Right hindlimb (tissue), 1 donor: Measurements from ENCODE around the gene KIRREL3.

Source experiments
- DNase-seq: peaks from one replicate; pipeline ENCODE4 v3.0.0-alpha.2; 2018

Gene KIRREL3

GRCh38 chr11:126658306-126659056, 342.1 kb downstream of the KIRREL3 start:
- no peak for DNase-seq

DNA sequence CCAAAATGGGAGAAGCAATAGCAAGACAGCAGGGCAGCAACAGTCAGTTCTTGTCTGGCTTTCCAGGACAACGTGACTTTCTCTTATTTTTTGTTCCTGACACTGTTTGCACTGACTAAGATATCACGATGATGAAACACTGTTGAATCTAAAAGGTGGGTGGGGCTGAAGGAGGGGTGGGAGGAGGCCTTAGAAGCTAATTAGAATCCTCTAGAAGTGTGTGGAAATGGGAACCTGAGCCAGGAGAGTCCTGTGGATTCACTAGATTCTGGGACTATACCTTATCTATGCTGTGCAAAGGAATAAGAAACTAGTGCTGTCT, 344.8 kb downstream of the KIRREL3 start:
- DNase-seq: no peak

GRCh38 chr11:126654886-126655806, 345.4 kb downstream of the KIRREL3 start:
- DNase-seq: no peak

GRCh38 chr11:126653040-126653439, 347.5 kb downstream of the KIRREL3 start:
- no peak for DNase-seq

GRCh38 chr11:126647735-126648134, 352.8 kb downstream of the KIRREL3 start:
- DNase-seq: no peak

DNA sequence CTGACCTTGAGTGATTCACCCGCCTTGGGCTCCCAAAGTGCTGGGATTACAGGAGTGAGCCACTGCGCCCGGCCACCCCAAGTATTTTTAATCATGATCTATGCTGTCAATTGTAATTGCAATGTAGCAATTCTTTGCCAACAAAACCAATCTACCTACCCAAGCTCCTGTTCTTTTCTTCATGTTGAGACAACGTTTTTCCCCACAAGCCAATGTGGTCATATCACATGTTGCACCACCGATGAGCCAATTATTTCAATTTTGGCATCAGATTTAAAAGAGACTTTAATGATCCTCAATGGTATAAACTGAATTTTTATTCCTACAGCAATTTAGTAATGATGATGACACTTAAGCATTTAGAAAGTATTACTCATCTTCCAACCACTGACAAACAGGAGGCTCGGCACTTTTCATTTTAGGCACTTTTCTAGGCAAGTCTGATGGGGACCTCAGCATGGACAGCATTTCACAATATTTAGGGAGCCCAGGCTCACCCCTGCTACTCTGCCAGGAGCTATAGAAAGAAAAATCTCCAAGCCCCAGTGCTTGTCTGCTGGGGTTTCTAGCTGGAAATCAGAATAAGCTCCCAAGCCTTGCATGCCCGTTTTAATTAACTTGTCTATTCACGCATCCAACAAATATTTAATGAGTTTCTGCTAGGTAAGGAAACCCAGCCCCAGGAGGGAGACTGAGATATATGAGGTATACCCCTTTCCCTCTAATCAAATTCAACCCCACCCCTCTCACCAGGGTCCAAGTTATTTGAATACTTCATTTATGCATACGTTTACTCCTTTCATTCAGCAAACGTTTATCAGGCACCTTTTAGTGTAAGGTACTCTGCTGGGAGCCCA, 353.6 kb downstream of the KIRREL3 start:
- no peak for DNase-seq

GRCh38 chr11:126645186-126645585, 355.4 kb downstream of the KIRREL3 start:
- DNase-seq: no peak

- no peak for DNase-seq
Observed at GRCh38 chr11:126640186-126640585, 360.4 kb downstream of the KIRREL3 start.

- DNase-seq: no peak
Observed at GRCh38 chr11:126639692-126640091, 360.9 kb downstream of the KIRREL3 start.

DNA sequence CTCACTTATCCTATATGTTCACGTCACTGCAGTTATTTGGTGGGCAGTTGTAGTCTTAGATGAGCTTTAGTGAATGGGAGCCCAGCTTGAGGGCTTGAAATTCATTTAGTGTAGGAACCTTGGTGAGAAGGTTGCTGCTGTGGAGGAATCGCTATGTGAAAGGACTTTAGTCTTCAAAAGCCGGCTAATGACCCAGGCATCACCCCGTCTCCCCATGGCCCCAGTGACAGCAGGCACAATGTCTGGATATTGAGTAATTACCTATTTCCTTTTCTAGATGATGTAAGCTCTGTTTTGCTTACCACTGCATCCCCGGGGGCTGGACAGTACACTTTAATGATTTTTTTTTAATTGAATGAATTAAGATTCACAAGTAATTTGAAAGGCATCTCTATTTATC, 361.9 kb downstream of the KIRREL3 start:
- no peak for DNase-seq

GRCh38 chr11:126637795-126638175, 362.8 kb downstream of the KIRREL3 start:
- DNase-seq: no peak

GRCh38 chr11:126636911-126637794, 363.4 kb downstream of the KIRREL3 start:
- no peak for DNase-seq

GRCh38 chr11:126635511-126635910, 365.1 kb downstream of the KIRREL3 start:
- no peak for DNase-seq

- no peak for DNase-seq
Observed at GRCh38 chr11:126634963-126635362, 365.6 kb downstream of the KIRREL3 start.

GRCh38 chr11:126633330-126633729, 367.2 kb downstream of the KIRREL3 start:
- no peak for DNase-seq

DNA sequence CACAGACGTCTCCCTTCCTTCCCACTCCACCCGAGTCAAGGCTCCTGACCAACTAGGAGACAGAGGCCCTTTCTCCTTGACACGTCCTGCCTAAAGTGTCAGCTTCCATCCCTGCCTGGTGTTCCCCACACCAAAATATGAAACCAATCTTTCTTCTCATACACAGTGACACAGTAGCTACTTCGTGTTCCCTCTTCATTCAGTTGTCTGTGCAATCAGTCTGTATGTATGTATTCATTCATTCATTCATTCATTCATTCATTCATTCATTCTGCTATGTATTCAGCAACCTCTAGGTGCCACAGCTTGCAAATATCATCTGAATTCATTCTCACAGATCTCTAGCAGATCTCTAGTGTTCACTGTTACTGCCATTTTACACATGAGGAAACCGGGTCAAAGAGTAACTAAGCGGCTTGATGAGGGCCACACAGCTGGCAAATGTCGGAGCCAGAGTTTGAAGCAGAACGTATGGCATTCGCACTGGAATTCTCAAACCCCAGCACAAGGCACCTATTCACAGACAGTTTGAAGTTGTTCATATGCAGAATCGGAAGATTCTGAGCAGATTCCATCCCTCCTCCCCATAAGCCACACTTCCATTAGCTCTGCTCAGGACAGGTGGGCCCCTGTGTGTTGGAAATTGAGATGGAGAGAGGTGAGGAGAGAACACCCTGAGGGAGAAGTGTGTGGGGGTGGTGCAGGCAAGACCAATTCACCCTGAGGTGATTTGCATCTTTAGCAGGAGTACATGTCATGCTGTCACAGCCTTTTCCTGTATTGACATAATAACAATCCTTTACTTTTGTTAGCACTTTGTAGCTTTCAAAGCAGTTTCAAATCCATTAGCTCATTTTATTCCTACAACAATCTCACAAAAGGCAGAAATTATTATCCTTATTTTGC, 369.4 kb downstream of the KIRREL3 start:
- DNase-seq: no peak

DNA sequence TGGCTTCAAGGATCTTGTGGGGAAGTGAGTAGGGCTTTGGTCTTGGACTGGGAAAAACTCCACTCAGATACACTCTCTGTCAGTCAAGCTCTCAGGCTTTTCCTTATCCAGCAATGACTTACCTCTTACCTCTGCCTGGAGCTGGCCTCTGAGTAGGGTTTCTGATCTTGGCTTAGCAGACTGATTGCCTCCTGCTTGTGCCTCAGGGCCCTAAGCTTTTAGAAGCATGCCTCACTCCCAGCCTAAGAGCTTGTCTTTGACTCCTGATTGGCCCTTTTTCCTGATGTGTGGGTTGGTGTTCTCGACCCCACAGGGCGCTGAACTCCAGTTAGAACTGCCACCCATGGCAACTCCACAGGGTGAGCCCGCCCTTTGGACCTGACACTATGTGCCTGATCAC, 370.1 kb downstream of the KIRREL3 start:
- DNase-seq: no peak

- peak; percentile 79 for DNase-seq
Observed at GRCh38 chr11:126628790-126629621, 371.6 kb downstream of the KIRREL3 start.

DNA sequence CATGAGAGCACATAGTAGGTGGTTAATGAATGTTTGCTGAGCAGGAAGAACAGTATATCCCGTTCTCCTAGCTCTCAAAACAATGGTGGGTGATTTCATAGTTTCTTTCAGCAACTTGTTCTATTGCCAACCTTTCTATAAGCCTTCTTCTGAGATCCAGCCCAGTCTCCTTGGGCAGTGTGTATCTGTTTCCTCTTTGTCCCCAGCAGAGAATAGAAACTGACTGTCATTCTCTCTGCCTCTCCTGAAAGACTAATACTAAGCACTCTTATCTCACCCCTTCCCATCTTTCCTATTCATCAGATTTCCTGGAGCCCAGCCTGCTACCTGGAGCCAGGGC, 372.1 kb downstream of the KIRREL3 start:
- no peak for DNase-seq

GRCh38 chr11:126627421-126627820, 373.1 kb downstream of the KIRREL3 start:
- no peak for DNase-seq
